ENCODE results near the gene C2CD2.

DNA sequence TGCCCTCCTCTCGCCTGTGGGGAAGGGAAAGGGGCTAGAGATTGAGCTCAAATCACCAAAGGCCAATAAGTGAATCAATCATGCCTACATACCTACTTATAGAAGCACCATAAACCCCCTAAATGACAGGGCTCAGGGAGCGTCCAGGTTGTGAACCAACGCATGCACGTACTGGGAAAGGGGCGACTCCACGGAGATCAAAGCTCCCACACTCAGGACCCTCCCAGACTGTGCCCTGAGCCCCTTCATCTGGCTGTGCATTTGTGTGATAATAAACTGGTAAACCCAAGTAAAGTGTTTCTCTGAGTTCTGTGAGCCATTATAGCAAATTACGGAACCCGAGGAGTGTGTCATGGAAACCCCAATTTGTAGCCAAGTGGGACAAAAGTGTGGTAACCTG lies 50.9 kb downstream of the C2CD2 start:
- no peak for TF ChIP-seq POLR2A (IDR thresholded peaks at IDR 0.05)
- no peak for TF ChIP-seq CTCF (IDR thresholded peaks at IDR 0.05)
- TF ChIP-seq POLR2AphosphoS5 (IDR thresholded peaks at IDR 0.05), result no peak

Data from prostate gland (tissue), 2 donors.